HG03521 (cell line): ENCODE data around the gene TTF2.
A peak's percentile ranks its signal among the peaks of the same experiment; 100 is the strongest.

Experiments
- ATAC-seq: cut with Tn5 transposase; IDR thresholded peaks from one replicate; pipeline ENCODE4 v1.9.1; 2021; ENCODE audit warnings: mild to moderate bottlenecking, moderate library complexity; ENCODE audit not compliant: unreplicated experiment

Gene TTF2

DNA sequence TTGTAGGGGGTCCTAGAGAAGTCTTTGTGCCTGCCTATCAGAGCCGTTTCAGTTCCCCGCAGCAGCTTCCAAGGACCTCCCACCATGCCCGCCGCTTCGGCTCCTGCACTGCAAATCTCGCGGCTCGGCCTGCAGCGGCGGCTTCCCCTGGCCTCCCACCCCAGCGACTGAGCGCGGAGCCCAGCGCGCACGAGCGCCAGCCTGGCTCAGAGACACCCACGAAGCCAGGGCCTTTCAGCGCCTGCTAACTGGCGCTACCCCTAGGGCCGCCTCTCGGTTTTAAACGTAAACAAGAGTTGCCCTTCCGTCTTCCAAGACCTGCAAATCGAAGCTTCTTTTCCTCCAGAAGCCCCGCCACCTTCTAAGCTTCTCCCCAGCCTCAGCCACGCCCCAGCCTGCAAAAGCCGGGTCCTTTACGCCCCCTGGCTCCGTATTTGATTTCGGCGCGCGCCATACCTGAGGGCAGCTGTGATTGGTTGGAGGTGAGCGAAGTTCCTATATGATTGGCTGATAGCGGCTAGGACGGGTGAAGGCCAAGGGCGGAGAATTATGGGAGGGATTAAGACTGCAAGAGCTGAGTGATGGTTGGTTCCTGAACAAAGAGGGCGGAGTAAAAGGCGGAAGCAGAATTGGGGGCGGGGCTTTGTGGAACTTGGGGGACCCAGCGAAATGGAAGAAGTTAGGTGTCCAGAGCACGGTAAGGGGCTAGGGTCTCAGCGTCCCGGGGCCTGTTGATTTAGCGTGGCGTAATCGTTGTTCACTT, at the start of gene TTF2:
TTF2 (plus strand) TSS at position 649 of the 763 bp plus-strand sequence; CDS start at position 670, 21 bp downstream.
- ATAC-seq: peak; percentile 93

DNA sequence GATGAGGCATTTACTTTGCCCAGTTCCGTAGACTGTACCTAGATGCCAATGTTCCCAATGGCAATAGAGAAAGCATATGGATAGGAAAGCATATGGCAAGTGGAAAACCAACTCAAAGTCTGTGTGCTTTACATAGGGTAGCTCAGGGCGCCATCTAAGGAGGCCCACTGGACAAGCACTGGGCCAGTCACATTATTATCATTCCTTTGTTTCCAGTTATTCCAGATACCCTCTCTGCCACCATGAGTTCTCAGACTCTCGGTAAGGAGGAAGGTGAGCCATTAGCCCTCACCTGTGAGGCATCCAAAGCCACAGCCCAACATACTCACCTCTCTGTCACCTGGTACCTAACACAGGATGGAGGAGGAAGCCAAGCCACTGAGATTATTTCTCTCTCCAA, 48.8 kb upstream of the TTF2 start:
- ATAC-seq: no peak

DNA sequence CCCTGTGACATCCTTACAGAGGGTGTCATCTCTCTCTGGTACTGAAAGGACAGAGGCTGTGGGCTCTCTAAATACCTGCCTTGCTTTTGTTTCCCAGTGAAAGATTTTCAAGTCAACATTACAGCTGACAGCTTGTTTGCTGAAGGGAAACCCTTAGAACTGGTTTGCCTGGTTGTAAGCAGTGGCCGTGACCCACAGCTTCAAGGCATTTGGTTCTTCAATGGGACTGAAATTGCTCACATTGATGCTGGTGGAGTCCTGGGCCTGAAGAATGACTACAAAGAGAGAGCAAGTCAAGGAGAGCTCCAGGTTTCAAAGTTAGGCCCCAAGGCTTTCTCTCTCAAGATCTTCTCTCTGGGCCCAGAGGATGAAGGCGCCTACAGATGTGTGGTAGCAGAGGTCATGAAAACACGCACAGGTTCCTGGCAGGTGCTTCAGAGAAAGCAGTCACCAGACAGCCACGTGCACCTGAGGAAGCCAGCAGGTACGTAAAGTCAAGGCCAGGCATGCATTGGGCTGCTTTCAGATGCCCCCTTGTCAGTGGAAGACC, 46.7 kb upstream of the TTF2 start:
- no peak for ATAC-seq

DNA sequence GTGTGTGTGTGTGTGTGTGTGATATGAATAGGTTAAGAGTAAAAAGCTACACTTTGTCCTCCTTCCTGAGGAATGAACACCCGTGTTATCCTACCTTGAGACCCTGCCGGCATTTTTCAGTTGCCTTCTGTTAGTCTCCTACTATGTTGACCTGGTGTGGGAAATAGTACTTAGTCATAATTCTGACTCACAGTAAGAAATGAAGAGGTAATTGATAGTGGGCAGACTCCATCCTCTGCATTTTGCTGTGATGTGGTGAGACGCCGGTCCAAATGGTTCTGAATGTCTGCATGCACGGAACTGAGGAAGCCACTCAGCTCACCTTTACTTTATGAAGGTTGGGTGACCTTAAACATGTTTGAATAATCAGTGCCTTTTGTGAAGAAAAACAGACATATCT, 45.9 kb upstream of the TTF2 start:
- ATAC-seq: no peak

DNA sequence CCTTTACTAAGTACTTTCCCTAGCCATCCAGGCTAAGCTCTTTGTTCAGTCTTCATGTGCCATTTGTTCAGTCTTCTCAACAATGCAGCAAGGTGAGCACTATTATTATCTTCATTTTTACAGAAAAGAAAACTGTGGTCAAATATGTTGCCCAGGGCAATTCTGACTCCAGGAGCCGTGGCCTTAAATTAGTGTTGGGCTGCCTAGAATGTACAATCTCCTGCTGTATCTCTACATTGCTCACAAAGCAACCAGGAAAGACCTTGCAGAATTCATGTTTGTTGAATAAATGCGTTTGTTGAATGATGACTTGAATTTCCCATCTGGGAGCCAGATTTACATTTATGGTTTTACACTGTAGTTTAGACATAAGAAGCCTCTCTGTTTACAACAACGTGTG, 44.4 kb upstream of the TTF2 start:
- ATAC-seq: no peak

DNA sequence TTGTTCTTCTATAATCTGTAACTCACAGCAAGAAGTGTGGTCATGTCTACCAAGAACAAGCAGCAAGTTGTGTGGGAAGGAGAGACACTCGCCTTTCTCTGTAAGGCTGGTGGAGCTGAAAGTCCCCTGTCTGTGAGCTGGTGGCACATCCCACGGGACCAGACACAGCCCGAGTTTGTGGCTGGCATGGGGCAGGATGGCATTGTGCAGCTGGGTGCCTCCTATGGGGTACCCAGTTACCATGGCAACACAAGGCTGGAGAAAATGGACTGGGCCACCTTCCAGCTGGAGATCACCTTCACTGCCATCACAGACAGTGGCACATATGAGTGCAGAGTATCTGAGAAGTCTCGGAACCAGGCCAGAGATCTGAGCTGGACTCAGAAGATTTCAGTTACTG, 43.1 kb upstream of the TTF2 start:
- no peak for ATAC-seq

DNA sequence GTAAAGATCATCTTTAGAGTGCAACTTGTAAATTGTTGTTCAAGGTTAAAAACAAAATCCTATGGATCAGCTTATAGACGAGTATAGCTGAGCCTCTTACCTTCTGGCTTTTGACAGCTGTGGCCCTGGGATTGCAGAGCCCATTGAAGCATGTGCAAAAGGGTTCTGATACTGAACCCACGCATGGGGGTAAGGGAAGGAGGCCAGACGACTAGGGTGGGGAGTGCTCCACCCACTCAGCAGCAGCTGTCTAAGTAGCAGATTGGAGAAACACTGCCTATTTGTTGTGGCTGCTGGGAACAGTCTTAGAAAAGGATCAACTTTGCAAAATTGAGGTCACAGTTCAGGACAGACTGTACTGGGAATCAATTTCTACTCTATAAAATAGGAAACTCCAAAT, 42.5 kb upstream of the TTF2 start:
- no peak for ATAC-seq

DNA sequence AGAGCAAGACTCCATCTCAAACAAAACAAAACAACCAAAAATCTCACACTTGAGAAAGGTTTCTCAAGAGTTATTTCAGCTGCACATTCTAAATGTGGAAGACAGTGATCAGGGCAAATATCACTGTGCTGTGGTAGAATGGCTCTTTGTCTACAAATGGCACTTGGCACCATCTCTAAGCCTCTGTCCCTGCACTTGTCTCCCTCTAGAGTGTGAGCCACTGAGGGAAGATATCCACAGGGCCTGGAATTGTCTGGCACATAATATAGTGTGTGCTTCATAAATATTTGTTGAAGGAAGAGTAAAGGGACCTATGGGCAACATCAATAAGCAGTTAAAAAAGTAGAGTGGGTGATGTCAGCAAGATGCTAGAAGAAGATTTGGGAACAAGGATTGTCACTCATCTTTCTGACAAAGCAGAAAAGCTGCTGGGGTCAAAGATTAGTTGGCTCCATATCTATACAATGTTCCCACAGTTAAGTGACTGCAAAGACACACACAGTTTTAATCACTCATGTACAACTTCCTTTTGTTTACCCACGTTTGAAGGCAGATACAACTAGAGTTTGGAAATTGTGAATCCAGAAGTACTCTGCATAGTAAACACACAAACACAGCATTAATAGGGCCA, 39.5 kb upstream of the TTF2 start:
- no peak for ATAC-seq

DNA sequence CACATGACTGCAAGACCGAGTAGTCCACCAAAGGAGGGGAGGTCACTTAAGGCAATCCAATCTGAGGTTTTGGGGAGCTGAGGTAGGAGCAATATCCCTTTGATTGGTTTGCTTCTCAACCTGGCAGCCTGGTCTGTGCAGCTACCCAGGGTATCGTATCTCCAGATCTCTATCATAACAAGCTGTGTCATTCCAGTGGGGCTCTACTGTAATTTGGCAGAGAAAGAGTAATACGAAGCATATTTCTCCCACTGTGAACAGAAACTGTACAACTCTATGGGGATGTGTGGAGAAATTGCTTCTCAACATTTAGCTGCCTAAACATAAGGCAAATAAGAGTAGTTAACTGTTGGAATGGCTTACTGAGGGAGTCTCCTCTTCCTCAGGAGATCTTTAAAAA, 38.0 kb upstream of the TTF2 start:
- no peak for ATAC-seq

DNA sequence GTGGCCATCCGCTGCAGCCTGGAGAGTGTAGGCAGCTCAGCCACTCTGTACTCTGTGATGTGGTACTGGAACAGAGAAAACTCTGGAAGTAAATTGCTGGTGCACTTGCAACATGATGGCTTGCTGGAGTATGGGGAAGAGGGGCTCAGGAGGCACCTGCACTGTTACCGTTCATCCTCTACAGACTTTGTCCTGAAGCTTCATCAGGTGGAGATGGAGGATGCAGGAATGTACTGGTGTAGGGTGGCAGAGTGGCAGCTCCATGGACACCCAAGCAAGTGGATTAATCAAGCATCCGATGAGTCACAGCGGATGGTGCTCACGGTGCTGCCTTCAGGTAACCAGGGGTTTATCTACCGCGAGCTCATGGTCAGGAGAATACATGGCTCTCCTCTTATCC, 34.6 kb upstream of the TTF2 start:
- no peak for ATAC-seq

DNA sequence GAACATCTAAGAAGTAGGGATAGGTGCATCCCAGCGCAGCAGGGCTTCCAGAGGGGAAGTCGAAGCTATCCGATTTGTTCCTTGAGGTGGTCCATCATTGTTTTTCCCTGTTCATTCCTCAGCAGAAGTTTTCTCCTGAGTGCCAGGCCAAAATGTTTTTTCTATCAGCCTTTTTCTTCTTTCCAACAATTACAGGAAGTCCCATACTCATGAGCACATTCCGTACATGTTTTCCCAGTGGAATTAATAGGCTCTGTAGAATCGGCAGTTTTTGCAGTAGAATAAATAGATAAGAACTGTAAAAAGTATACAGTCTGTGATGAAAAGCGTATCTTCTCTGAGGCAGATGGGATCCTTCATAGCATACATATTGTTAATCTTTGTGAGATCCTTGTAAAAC, 33.8 kb upstream of the TTF2 start:
- ATAC-seq: no peak

DNA sequence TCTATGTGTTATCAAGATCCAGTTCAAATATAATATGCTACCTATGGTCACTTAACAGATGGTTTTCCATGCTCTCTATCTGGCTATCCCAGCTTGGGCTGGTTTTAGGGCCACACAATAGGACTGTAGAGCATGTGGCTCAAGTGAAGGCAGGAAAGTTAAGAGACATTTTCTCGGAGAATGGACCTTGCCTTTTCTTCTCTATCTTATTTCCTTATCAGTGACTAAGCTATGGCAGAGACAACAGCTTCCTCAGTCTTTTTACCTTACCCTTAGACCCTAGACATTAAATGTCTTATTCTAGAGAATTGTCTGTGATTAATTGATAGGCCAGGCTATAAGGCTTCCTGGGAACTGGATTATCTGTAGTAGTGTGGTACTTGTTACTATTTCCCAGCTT, 30.4 kb upstream of the TTF2 start:
- no peak for ATAC-seq

DNA sequence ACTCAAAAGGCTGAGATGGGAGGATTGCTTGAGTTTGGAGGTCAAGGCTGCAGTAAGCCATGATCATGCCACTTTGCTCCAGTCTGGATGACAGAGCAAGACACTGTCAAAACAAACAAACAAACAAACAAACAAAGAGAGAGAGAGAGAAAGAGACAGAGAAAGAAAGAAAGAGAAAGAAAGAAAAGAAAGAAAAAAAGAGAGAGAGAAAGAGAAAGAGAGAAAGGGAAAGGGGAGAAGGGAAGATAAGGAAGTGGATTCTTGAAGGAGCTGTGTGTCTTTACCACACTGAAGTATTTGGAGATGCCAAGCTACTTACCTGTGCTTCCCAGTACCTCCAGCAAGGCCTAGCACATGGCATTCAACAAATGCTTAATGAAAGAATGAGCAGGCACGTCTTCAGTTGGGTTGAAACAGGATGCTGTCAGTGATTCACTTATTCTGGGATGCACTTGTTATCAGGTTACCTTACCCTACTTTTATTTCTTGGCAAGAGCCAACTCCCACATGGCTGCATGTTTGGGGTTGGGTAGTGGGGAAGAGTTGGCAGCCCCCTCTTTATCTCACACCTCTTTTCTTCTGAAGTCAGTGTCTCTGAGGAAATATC, 29.8 kb upstream of the TTF2 start:
- ATAC-seq: no peak

DNA sequence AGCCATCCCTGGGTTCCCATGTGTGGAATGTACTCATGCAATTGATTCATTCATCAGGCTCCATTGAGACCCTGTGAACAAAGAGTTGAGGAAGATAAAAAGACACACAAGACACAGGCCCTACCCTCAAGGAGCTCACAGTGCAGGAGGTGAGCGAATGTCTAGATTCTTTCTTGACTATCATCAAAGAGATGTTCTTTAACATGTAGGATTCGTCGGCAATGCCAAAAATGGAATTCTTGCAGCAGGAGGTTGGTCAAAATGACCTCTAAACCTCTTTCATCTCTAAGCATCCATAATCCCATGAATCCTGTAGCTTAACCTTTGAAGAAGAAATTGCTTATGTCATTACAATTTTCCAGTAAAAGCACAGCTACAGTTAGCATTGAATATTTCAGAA, 27.9 kb upstream of the TTF2 start:
- ATAC-seq: no peak

DNA sequence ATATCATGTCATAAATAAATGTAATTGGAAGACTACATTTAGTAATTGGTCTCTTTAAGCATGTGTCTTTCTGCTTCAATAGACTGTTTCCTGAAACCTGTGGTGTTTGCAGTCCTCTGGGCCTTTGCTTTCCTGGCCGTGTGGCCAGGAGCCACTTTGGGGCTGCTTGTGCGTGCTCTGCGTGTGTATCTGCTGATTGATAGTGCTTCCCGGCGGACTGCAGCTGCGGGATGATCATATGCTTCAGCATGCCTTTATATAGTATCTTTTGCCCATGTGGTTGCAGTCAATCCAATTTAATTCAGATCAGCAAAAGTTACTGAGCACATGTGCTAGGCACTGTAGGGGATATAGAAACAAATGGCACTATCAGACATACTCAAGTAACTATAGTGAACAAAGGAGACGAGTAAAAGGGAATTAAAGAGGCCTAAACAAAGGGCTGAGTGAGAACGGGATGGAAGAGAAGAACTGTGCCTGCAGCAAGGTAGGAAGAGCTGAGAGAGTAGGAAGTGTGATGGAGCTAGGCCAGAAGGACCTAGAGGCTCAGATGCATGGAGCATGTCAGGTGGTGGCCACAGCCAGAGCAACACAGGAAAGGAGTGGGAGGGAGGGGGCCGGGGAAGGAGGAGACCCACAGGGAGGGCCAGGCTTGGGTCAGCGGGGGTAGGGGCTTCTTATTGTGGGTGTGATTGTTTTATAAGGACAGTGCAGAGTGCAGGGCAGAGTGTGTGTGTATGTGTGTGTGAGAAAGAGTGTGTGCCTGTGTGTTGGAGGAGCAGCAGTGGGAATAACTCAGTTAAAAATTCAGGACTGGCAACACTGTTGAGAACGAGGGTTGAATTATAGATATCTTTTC, 27.2 kb upstream of the TTF2 start:
- no peak for ATAC-seq

DNA sequence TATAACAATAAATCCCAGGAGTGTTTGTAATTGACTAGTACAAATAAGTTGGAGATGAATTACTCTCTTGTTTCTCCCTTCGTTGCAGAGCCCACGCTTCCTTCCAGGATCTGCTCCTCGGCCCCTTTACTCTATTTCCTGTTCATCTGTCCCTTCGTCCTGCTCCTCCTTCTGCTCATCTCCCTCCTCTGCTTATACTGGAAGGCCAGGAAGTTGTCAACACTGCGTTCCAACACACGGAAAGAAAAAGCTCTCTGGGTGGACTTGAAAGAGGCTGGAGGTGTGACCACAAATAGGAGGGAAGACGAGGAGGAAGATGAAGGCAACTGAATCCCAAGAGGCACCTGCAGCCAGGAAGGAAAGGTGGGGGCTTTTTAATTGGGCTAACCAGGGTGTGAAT, 26.4 kb upstream of the TTF2 start:
- ATAC-seq: no peak

DNA sequence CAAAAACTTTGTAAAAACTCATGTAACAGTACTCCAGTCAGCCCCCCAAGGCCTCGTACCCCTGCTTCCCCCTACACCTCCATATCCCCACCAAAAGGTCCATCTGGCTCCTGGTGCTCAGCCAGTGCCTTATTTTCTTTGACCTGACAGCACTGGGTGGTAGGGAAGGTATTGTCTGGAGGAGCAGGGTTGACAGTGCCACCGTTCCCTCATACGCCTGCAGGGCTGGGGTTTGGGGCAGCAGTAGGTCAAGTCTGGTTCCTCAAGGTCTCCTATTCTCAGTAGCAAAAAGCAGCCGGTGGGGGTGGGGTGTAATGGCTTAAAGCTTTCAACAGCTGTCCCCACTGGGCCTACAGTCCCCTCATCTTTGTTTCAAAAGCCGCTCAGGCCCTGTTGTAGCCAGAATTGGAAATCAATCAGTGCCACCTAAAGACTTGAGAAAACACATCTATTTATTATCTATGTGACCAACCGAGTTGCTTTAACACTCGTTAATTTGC, 25.3 kb upstream of the TTF2 start:
- no peak for ATAC-seq

DNA sequence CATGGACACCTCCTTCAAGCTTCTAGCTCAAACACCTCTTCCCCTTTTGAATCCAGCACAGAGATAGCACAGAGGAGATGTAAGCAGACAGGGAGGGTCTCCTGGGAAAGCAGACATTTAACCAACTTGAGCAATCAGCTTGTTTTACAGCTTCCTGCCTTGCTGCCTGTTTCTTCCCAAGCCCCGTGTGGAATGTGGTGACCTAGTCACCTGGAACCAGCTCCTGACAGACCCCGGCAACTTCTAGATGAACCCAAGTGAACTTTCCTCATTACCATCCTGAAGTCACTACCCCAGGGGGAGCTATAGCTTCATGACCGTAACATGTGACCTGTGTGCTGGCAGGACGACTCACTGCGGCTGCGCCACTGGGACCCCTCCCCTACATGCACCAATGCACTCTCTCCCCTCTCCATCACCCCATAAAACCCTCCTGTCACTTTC, 24.1 kb upstream of the TTF2 start:
- no peak for ATAC-seq

DNA sequence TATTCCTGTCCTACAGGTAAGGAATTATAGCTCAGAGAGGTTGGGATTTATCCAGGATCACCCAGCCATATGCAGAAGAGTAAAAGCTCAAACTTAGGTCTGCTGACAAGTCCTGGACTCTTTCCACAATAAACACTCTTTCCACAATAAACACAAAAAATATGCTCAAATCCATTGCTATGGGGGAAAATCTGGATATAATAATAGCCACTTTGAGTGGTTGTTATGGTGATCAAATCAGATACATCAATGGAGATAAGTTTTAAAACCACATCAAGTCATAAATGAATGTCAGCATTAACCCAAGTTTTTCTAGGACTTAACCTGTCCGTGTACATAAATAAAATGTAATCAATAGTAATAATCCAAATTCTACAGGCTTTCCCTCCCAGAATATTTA, 22.3 kb upstream of the TTF2 start:
- no peak for ATAC-seq

DNA sequence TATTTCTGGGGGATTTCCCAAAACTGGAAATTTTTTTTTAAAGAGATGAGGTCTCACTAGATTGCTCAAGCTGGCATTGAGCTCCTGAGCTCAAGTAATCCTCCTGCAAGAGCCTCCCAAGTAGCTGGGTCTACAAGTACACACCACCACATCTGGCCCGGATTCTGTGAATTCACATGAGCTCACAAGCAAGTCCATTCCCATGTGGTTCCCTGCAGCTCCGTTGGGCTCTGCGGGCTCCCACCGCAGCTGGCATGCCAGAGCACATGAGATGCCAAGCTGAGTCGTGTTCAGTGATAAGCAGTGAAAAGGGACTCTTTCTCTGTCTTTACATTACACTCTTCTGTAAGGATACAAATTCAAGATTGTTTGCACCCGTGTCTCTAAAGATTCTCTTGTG, 21.9 kb upstream of the TTF2 start:
- no peak for ATAC-seq

DNA sequence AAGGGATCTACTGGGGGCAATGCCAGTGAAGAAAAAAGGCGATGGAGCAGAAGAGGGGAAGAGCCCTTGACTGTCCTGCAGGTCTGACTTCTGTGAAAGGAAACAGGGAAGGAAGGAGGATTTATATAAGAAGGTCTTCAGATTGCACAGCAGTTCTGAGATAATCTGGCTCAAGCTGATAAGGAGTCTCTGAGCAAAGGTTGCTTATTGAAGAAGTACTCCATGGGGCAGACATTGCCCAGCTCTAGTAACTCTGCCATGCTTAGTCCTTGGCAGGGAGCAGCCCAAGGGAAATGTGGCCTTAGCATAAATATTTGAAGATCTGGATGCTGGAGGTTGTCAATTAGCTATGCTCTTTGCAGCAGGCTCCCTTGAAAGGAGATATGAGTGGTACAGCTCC, 15.9 kb upstream of the TTF2 start:
- no peak for ATAC-seq
